DOHH2 (cell line): Measurements from ENCODE around the gene SYNPO2.

Experiments used
- H3F3A ChIP-seq: fragments of 200-600 bp; sonication (generic), shearing (Covaris generic); 2 replicates; pipeline ENCODE4 v1.6.0; 2016; ENCODE audit warnings: antibody characterized with exemption, mild to moderate bottlenecking; ENCODE audit not compliant: control insufficient read depth, insufficient read depth
- H3K27ac ChIP-seq: fragments of 200-600 bp; sonication (generic); 2 replicates; pipeline ENCODE4 v1.5.1; 2014; ENCODE audit warnings: low read depth, mild to moderate bottlenecking, low read length, moderate library complexity
- H3K27me3 ChIP-seq: fragments of 200-600 bp; sonication (generic); 2 replicates; pipeline ENCODE4 v1.6.1; 2014; ENCODE audit warnings: mild to moderate bottlenecking, low read length, mixed read lengths; ENCODE audit not compliant: control insufficient read depth
- H3K36me3 ChIP-seq: fragments of 200-600 bp; sonication (generic); 2 replicates; pipeline ENCODE4 v1.6.1; 2014; ENCODE audit warnings: mild to moderate bottlenecking, low read length, moderate library complexity, mixed read lengths; ENCODE audit not compliant: control insufficient read depth
- H3K4me1 ChIP-seq: fragments of 200-600 bp; sonication (generic); 2 replicates; pipeline ENCODE4 v1.6.1; 2014; ENCODE audit warnings: mild to moderate bottlenecking, low read length, mixed read lengths; ENCODE audit not compliant: control insufficient read depth
- H3K4me2 ChIP-seq: fragments of 200-600 bp; sonication (generic); 2 replicates; pipeline ENCODE4 v1.6.0; 2014; ENCODE audit warnings: mild to moderate bottlenecking, low read length, moderate library complexity
- H3K4me3 ChIP-seq: fragments of 200-600 bp; sonication (generic); 2 replicates; pipeline ENCODE4 v1.5.1; 2014; ENCODE audit warnings: mild to moderate bottlenecking, low read length, mixed read lengths
- H3K79me2 ChIP-seq: fragments of 200-600 bp; sonication (generic); 2 replicates; pipeline ENCODE4 v1.6.1; 2014; ENCODE audit warnings: mild to moderate bottlenecking, low read length, mixed read lengths; ENCODE audit not compliant: control insufficient read depth
- H3K9me2 ChIP-seq: fragments of 200-600 bp; sonication (generic); replicated peaks from 2 replicates; pipeline ENCODE4 v1.6.1; 2014; ENCODE audit warnings: mild to moderate bottlenecking, low read length, mixed read lengths; ENCODE audit not compliant: control insufficient read depth
- H3K9me3 ChIP-seq: fragments of 200-600 bp; sonication (generic); 2 replicates; pipeline ENCODE4 v1.6.1; 2014; ENCODE audit warnings: antibody characterized with exemption, low read length, mixed read lengths; ENCODE audit not compliant: control insufficient read depth, insufficient read depth
- H4K20me1 ChIP-seq: fragments of 200-600 bp; sonication (generic); 2 replicates; pipeline ENCODE4 v1.6.0; 2014; ENCODE audit warnings: low read depth, mild to moderate bottlenecking, antibody characterized with exemption, low read length, moderate library complexity; ENCODE audit not compliant: control insufficient read depth, insufficient read depth
- EZH2phosphoT487 ChIP-seq: fragments of 200-600 bp; sonication (generic); IDR thresholded peaks from 2 replicates; pipeline ENCODE4 v1.6.1; 2017; ENCODE audit warnings: borderline replicate concordance, mild to moderate bottlenecking, antibody characterized with exemption, low read length, moderate library complexity, mixed read lengths
- TF ChIP-seq, protein P1 (sequence below): fragments of 200-600 bp; sonication (generic); IDR thresholded peaks from one replicate; pipeline ENCODE4 v1.5.1; 2014; ENCODE audit warnings: antibody characterized with exemption, mild to moderate bottlenecking, low read depth, low read length; ENCODE audit not compliant: poor library complexity, severe bottlenecking

Gene SYNPO2

DNA sequence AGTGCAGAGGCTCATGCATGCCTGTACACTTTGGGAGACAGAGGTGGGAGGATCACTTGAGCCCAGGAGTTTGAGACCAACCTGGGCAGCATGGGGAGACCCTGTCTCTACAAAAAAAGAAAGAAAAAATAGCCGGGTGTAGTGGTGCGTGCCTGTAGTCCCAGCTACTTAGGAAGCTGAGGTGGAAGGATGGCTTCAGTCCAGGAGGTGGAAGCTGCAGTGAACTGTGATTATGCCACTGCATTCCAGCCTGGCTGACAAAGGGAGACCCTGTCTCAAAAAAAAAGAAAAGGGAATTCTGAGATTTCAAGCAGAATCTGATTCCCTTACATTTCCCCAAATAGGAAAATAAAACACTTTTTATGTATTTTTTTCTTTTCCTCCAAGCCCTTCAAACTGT, 83.5 kb downstream of the SYNPO2 start:
- H3K27ac ChIP-seq = no peak overlapping the region
- no peaks in the 10 kb centered on the region for H3K27me3 ChIP-seq
- no peaks in the 10 kb centered on the region for H3K36me3 ChIP-seq
- no peaks in the 10 kb centered on the region for H3F3A ChIP-seq
- no peaks in the 10 kb centered on the region for H3K9me2 ChIP-seq
- H4K20me1 ChIP-seq = no peaks in the 10 kb centered on the region
- no peaks in the 10 kb centered on the region for H3K79me2 ChIP-seq
- H3K4me2 ChIP-seq = no peak overlapping the region
- H3K9me3 ChIP-seq = no peaks in the 10 kb centered on the region
- H3K4me1 ChIP-seq = peaks cover 9% of the 10 kb centered on the region
- TF ChIP-seq EZH2phosphoT487 = no peak
- TF ChIP-seq, protein P1, sequence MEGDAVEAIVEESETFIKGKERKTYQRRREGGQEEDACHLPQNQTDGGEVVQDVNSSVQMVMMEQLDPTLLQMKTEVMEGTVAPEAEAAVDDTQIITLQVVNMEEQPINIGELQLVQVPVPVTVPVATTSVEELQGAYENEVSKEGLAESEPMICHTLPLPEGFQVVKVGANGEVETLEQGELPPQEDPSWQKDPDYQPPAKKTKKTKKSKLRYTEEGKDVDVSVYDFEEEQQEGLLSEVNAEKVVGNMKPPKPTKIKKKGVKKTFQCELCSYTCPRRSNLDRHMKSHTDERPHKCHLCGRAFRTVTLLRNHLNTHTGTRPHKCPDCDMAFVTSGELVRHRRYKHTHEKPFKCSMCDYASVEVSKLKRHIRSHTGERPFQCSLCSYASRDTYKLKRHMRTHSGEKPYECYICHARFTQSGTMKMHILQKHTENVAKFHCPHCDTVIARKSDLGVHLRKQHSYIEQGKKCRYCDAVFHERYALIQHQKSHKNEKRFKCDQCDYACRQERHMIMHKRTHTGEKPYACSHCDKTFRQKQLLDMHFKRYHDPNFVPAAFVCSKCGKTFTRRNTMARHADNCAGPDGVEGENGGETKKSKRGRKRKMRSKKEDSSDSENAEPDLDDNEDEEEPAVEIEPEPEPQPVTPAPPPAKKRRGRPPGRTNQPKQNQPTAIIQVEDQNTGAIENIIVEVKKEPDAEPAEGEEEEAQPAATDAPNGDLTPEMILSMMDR = no peak
- H3K4me3 ChIP-seq = no peak overlapping the region

DNA sequence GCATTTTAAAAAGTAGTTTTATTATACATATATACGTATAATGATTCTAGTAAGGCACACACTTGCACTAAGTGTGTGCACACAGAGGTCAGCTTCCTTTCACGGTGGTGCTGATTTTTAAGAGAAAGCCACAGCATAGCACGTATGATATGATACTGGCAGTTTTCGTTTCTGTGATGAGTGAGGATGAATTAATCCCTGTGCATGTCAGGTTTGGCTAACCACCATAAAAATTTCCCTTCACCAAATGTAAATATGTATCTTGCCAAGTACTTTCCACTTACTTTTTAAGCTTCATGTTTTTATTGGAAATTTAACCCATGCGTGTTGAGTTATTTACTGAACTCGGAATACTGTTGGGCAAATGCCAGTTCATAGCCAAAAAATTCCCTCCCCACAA, 84.6 kb downstream of the SYNPO2 start:
- Histone ChIP-seq H3K9me2 (no peaks in the 10 kb centered on the region), H4K20me1 (no peaks in the 10 kb centered on the region), H3K9me3 (no peaks in the 10 kb centered on the region), H3K4me2 (no peak overlapping the region), H3K27me3 (no peaks in the 10 kb centered on the region), H3K27ac (no peak overlapping the region), H3K36me3 (no peaks in the 10 kb centered on the region), H3K4me1 (peaks cover under 1% of the 10 kb centered on the region), H3F3A (no peaks in the 10 kb centered on the region), H3K79me2 (no peaks in the 10 kb centered on the region), H3K4me3 (no peak overlapping the region)
- TF ChIP-seq EZH2phosphoT487 = no peak
- TF ChIP-seq, protein P1 = no peak

DNA sequence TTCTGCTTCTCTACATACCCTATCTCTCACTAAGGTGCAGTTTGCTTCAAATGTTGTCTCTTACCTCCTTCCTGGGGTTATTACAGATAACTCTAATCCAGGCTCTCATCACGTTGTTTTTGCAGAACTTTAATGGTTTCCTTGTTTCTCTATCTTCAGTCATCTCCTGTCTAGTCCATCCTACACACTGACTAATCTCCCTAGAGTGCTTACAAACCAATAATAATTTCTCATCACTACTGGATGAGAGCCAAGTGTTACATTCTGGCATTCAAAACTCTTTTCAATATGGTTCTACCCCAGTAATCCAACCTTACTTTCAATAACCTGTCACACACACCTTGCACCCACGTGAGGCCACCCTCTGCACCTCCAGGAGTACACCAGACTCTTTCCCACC, 86.1 kb downstream of the SYNPO2 start:
- H3K36me3 ChIP-seq = no peaks in the 10 kb centered on the region
- no peak overlapping the region for H3K4me2 ChIP-seq
- H3K27me3 ChIP-seq = no peaks in the 10 kb centered on the region
- no peak overlapping the region for H3K4me3 ChIP-seq
- no peaks in the 10 kb centered on the region for H3K9me2 ChIP-seq
- no peaks in the 10 kb centered on the region for H3F3A ChIP-seq
- no peak overlapping the region for H3K27ac ChIP-seq
- no peaks in the 10 kb centered on the region for H3K79me2 ChIP-seq
- H3K4me1 ChIP-seq = no peaks in the 10 kb centered on the region
- TF ChIP-seq EZH2phosphoT487 = no peak
- TF ChIP-seq, protein P1 = no peak
- no peaks in the 10 kb centered on the region for H3K9me3 ChIP-seq
- no peaks in the 10 kb centered on the region for H4K20me1 ChIP-seq
